Adrenal gland (tissue), 12 donors: ENCODE results near the gene ATP11A. TPM values are rescaled to one million over a fixed set of nuclear protein-coding genes. Genes with fewer than 3 reads are reported as not detected.
"Not testable (repeated sequence)": the region's sequence is repeated elsewhere in the genome, so short reads cannot be mapped to it uniquely, and the experiment has no call there.

Experiments
- DNase-seq, 7 donors: peaks; one replicate each; pipeline ENCODE4 v3.0.0-alpha.2; 2019 to 2020
- H3K27ac ChIP-seq, 5 donors: fragments of 200-600 bp; sonication (generic) in 4 of 5; 1 replicate in 3 of 5; 2 replicates in 2 of 5; pipeline versions ENCODE4 v1.5.1 to v1.8.0; 2016 to 2020; ENCODE audit warnings: mild to moderate bottlenecking in 1 of 5
- H3K27me3 ChIP-seq: fragments of 200-600 bp; 2 replicates; pipeline ENCODE4 v1.8.0; 2021
- H3K36me3 ChIP-seq, 2 donors: fragments of 200-600 bp; replicated peaks in 1 of 2; 1 replicate in 1 of 2; 2 replicates in 1 of 2; pipeline versions ENCODE4 v1.5.1 to v1.8.0; 2018 to 2022
- H3K4me1 ChIP-seq, 2 donors: fragments of 200-600 bp; replicated peaks in 1 of 2; 1 replicate in 1 of 2; 2 replicates in 1 of 2; pipeline versions ENCODE4 v1.5.1 to v1.8.0; 2018 to 2021
- H3K4me3 ChIP-seq, 4 donors: fragments of 200-600 bp; sonication (generic) in 3 of 4; one replicate each; pipeline ENCODE4 v1.5.1; 2016 to 2018
- H3K9me3 ChIP-seq, 3 donors: fragments of 200-600 bp; sonication (generic) in 1 of 3; replicated peaks in 1 of 3; 1 replicate in 2 of 3; 2 replicates in 1 of 3; pipeline versions ENCODE4 v1.5.1 to v1.8.0; 2016 to 2021
- CTCF ChIP-seq, 6 experiments: fragments of 450-650 bp in 4 of 6; fragments of 200-600 bp in 2 of 6; sonication (generic) in 1 of 6; IDR thresholded peaks; 1 replicate in 5 of 6; 2 replicates in 1 of 6; pipeline versions ENCODE4 v1.5.1 to v1.8.0; 2016 to 2021; ENCODE audit warnings: antibody characterized with exemption in 6 of 6, mild to moderate bottlenecking in 2 of 6, moderate library complexity in 1 of 6
- POLR2A ChIP-seq, 2 donors: fragments of 450-650 bp; IDR thresholded peaks; one replicate each; pipeline ENCODE4 v1.6.1; 2017; ENCODE audit warnings: antibody characterized with exemption in 2 of 2, mild to moderate bottlenecking in 2 of 2, moderate library complexity in 1 of 2
- WGBS, 4 donors: extraction: QIAGEN DNeasy Blood & Tissue Kit in 2 of 4; methylation state at CpG; one replicate each; pipeline versions ENCODE4 v1.1.5 to v1.1.7; 2013 to 2017; 5-methylcytosine and 5-hydroxymethylcytosine counted together
- intact Hi-C, 2 donors: fragments of 100-400 bp; cut with DNase I; formaldehyde crosslinking; loops; one replicate each; pipeline versions ENCODE4 v1.14.1 to v1.15.0; 2022 to 2023
- polyA plus RNA-seq, 3 donors: library from polyadenylated mRNA; stranded (reverse); fragments of 200-250 nt in 2 of 3; fragments of 350-450 nt in 1 of 3; fragmentation: Illumina TruSeq in 1 of 3; extraction: RNeasy Lipid Tissue Mini Kit (QIAGEN cat#74804) in 1 of 3; gene quantifications; one replicate each; pipeline ENCODE4 v1.2.3, GENCODE V29; 2013 to 2014
- total RNA-seq, 9 donors: library from RNA; depleted of rRNA in 4 of 9; stranded (reverse); fragments of >200 nt in 4 of 9; fragments of 120-200 nt in 1 of 9; fragmentation: NEBNext Ultra II Directional in 1 of 9; extraction: Animal tissue kit (Norgen Biotek cat#: 25700) in 1 of 9; gene quantifications; one replicate each; pipeline versions ENCODE4 v1.1.0 to v1.2.4, GENCODE V29; 2013 to 2023
- donor health status: healthy with polysubstance abuse.
- donor health status: Bipolar disorder and iron deficiency.
- donor health status: DM: yes; HTN: yes; CAD: no.
- donor health status: DM: no; HTN: no; CAD: no.
- donor health status: DM: no; HTN: no; CAD: no.
- donor health status: DM: yes; HTN: yes; CAD: no.

ATP11A gene
- total and polyA plus RNA-seq, 12 donors, result 6.0 to 94.1 (median 29.8) TPM

GRCh38 chr13:112883241-112883945 lies 193.6 kb downstream of the ATP11A start:
- H3K36me3 ChIP-seq, result peaks cover 0 to 34% of the 10 kb centered on the region in 2 donors
- DNase-seq, result no peak
- H3K4me3 ChIP-seq, result no peak overlapping the region
- 91 to 96% (median 94%) methylated on average over 24 of the region's 24 CpGs for WGBS, 4 donors
- H3K4me1 ChIP-seq, result peaks cover 4 to 9% of the 10 kb centered on the region in 2 donors
- no peaks in the 10 kb centered on the region for H3K9me3 ChIP-seq
- no peak for TF ChIP-seq POLR2A (IDR thresholded peaks at IDR 0.05)
- intact Hi-C loops, result no loop called here
- no peaks in the 10 kb centered on the region for H3K27me3 ChIP-seq
- no peak overlapping the region for H3K27ac ChIP-seq

GRCh38 chr13:112884700-112885099 lies 194.9 kb downstream of the ATP11A start:
- H3K4me1 ChIP-seq, H3K27ac ChIP-seq, H3K4me3 ChIP-seq, intact Hi-C loops, H3K27me3 ChIP-seq, DNase-seq, H3K9me3 ChIP-seq: not testable (repeated sequence)
- H3K36me3 ChIP-seq, result peaks cover 0 to 27% of the 10 kb centered on the region in 2 donors
- WGBS, 4 donors, result 88 to 94% (median 92%) methylated on average over 13 of the region's 13 CpGs

- DNase-seq, result no peak
- peaks cover 0 to 21% of the 10 kb centered on the region in 2 donors for H3K36me3 ChIP-seq
- TF ChIP-seq CTCF (IDR thresholded peaks at IDR 0.05), result no peak
- no peak for TF ChIP-seq POLR2A (IDR thresholded peaks at IDR 0.05)
- no peaks in the 10 kb centered on the region for H3K27me3 ChIP-seq
- H3K4me1 ChIP-seq, result peaks cover 4 to 9% of the 10 kb centered on the region in 2 donors
- no peak overlapping the region for H3K4me3 ChIP-seq
- 81 to 85% (median 83%) methylated on average over 15 to 19 of the region's 19 CpGs for WGBS, 4 donors
- H3K27ac ChIP-seq, result no peak overlapping the region
- intact Hi-C loops, result no loop called here
- H3K9me3 ChIP-seq, result no peaks in the 10 kb centered on the region
Measured at GRCh38 chr13:112885242-112885781, 195.5 kb downstream of the ATP11A start.

GRCh38 chr13:112885782-112886268 lies 196.0 kb downstream of the ATP11A start:
- no peak overlapping the region for H3K4me3 ChIP-seq
- peak; percentile 88 to 96 (median 94) for DNase-seq
- 2 to 14% (median 11%) methylated on average over 17 to 25 of the region's 25 CpGs for WGBS, 4 donors
- H3K9me3 ChIP-seq, result no peaks in the 10 kb centered on the region
- H3K27ac ChIP-seq, result peak overlapping the region in 3 of 5 donors; percentile 30 to 49 (median 40)
- peaks cover 4 to 9% of the 10 kb centered on the region in 2 donors for H3K4me1 ChIP-seq
- peaks cover 0 to 16% of the 10 kb centered on the region in 2 donors for H3K36me3 ChIP-seq
- TF ChIP-seq CTCF (IDR thresholded peaks at IDR 0.05), result no peak
- TF ChIP-seq POLR2A (IDR thresholded peaks at IDR 0.05), result peak in 1 of 2 donors; percentile 72
- intact Hi-C loops, result no loop called here
- no peaks in the 10 kb centered on the region for H3K27me3 ChIP-seq

- TF ChIP-seq POLR2A (IDR thresholded peaks at IDR 0.05), result no peak
- no peak for TF ChIP-seq CTCF (IDR thresholded peaks at IDR 0.05)
- Histone ChIP-seq H3K9me3 (no peaks in the 10 kb centered on the region), H3K4me1 (peaks cover 4 to 9% of the 10 kb centered on the region in 2 donors), H3K36me3 (peaks cover 0 to 6% of the 10 kb centered on the region in 2 donors), H3K4me3 (no peak overlapping the region), H3K27me3 (no peaks in the 10 kb centered on the region), H3K27ac (no peak overlapping the region)
- no peak for DNase-seq
- WGBS, 4 donors, result 90 to 93% (median 92%) methylated on average over 6 of the region's 6 CpGs
- intact Hi-C loops, result no loop called here
Measured at GRCh38 chr13:112887151-112887550, 197.3 kb downstream of the ATP11A start.
